HUES48 (cell line): Measurements from ENCODE around the gene CDS1.
"Not testable (repeated sequence)": the region's sequence is repeated elsewhere in the genome, so short reads cannot be mapped to it uniquely, and the experiment has no call there.

Experiments used
- H3K27ac ChIP-seq: one replicate; pipeline ENCODE4 v1.7.0; 2013; ENCODE audit warnings: low read depth, low read length, inconsistent platforms
- H3K27me3 ChIP-seq: 2 replicates; pipeline ENCODE4 v1.6.1; 2013; ENCODE audit warnings: mild to moderate bottlenecking, low read length; ENCODE audit not compliant: control insufficient read depth, insufficient read depth
- H3K36me3 ChIP-seq: 2 replicates; pipeline ENCODE4 v1.6.1; 2013; ENCODE audit warnings: low read length; ENCODE audit not compliant: control insufficient read depth, insufficient read depth
- H3K4me1 ChIP-seq: 2 replicates; pipeline ENCODE4 v1.6.1; 2013; ENCODE audit warnings: mild to moderate bottlenecking, low read length; ENCODE audit not compliant: control insufficient read depth, insufficient read depth
- H3K4me3 ChIP-seq: 2 replicates; pipeline ENCODE4 v1.5.1; 2013; ENCODE audit warnings: mild to moderate bottlenecking, low read depth, low read length
- H3K9ac ChIP-seq: 2 replicates; pipeline ENCODE4 v1.6.1; 2013; ENCODE audit warnings: mild to moderate bottlenecking, low read depth, low read length, moderate library complexity
- H3K9me3 ChIP-seq: 2 replicates; pipeline ENCODE4 v1.6.1; 2013; ENCODE audit warnings: low read length; ENCODE audit not compliant: control insufficient read depth, insufficient read depth

The CDS1 gene

GRCh38 chr4:84673475-84674240 lies 90.7 kb downstream of the CDS1 start:
- Histone ChIP-seq H3K9ac (no peak overlapping the region), H3K27me3 (no peaks in the 10 kb centered on the region), H3K36me3 (peaks cover 83% of the 10 kb centered on the region), H3K9me3 (no peaks in the 10 kb centered on the region), H3K27ac (no peak overlapping the region), H3K4me1 (no peaks in the 10 kb centered on the region), H3K4me3 (no peak overlapping the region)

GRCh38 chr4:84677093-84677492 lies 94.2 kb downstream of the CDS1 start:
- Histone ChIP-seq H3K9ac (no peak overlapping the region), H3K4me3 (no peak overlapping the region), H3K27ac (no peak overlapping the region), H3K9me3 (no peaks in the 10 kb centered on the region), H3K4me1 (no peaks in the 10 kb centered on the region), H3K36me3 (peaks cover 86% of the 10 kb centered on the region), H3K27me3 (no peaks in the 10 kb centered on the region)

- Histone ChIP-seq H3K4me3 (no peak overlapping the region), H3K27me3 (no peaks in the 10 kb centered on the region), H3K9ac (no peak overlapping the region), H3K9me3 (no peaks in the 10 kb centered on the region), H3K27ac (no peak overlapping the region), H3K4me1 (no peaks in the 10 kb centered on the region), H3K36me3 (peaks cover 86% of the 10 kb centered on the region)
These were observed 95.1 kb downstream of the CDS1 start for GRCh38 chr4:84677995-84678394.

GRCh38 chr4:84678976-84679744 lies 96.2 kb downstream of the CDS1 start:
- H3K9ac ChIP-seq = no peak overlapping the region
- no peaks in the 10 kb centered on the region for H3K9me3 ChIP-seq
- H3K36me3 ChIP-seq = peaks cover 87% of the 10 kb centered on the region
- no peaks in the 10 kb centered on the region for H3K27me3 ChIP-seq
- H3K27ac ChIP-seq = no peak overlapping the region
- no peak overlapping the region for H3K4me3 ChIP-seq
- no peaks in the 10 kb centered on the region for H3K4me1 ChIP-seq

GRCh38 chr4:84680956-84681355 lies 98.0 kb downstream of the CDS1 start:
- Histone ChIP-seq H3K9ac (no peak overlapping the region), H3K27ac (no peak overlapping the region), H3K9me3 (no peaks in the 10 kb centered on the region), H3K27me3 (no peaks in the 10 kb centered on the region), H3K4me3 (no peak overlapping the region), H3K4me1 (no peaks in the 10 kb centered on the region), H3K36me3 (peaks cover 92% of the 10 kb centered on the region)

- Histone ChIP-seq H3K9me3 (no peaks in the 10 kb centered on the region), H3K4me3 (no peak overlapping the region), H3K36me3 (peaks cover 90% of the 10 kb centered on the region), H3K4me1 (no peaks in the 10 kb centered on the region), H3K9ac (no peak overlapping the region), H3K27me3 (no peaks in the 10 kb centered on the region), H3K27ac (peak overlapping the region; percentile 21)
These were observed 98.8 kb downstream of the CDS1 start for GRCh38 chr4:84681486-84682274.

- not testable (repeated sequence) for H3K27ac ChIP-seq, H3K4me3 ChIP-seq, H3K27me3 ChIP-seq, H3K4me1 ChIP-seq, H3K9ac ChIP-seq, H3K9me3 ChIP-seq
- H3K36me3 ChIP-seq = peaks cover 84% of the 10 kb centered on the region
These were observed 99.7 kb downstream of the CDS1 start for GRCh38 chr4:84682661-84683060.

- H3K9ac ChIP-seq = no peak overlapping the region
- H3K27ac ChIP-seq = no peak overlapping the region
- no peaks in the 10 kb centered on the region for H3K4me1 ChIP-seq
- no peaks in the 10 kb centered on the region for H3K27me3 ChIP-seq
- H3K36me3 ChIP-seq = peaks cover 84% of the 10 kb centered on the region
- H3K9me3 ChIP-seq = no peaks in the 10 kb centered on the region
- no peak overlapping the region for H3K4me3 ChIP-seq
These were observed 100.3 kb downstream of the CDS1 start for GRCh38 chr4:84683064-84683850.

GRCh38 chr4:84684361-84684760 lies 101.4 kb downstream of the CDS1 start:
- H3K4me3 ChIP-seq = no peak overlapping the region
- H3K27me3 ChIP-seq = no peaks in the 10 kb centered on the region
- no peak overlapping the region for H3K27ac ChIP-seq
- H3K4me1 ChIP-seq = no peaks in the 10 kb centered on the region
- peaks cover 84% of the 10 kb centered on the region for H3K36me3 ChIP-seq
- no peaks in the 10 kb centered on the region for H3K9me3 ChIP-seq
- no peak overlapping the region for H3K9ac ChIP-seq

GRCh38 chr4:84685105-84685504 lies 102.2 kb downstream of the CDS1 start:
- H3K27ac ChIP-seq = no peak overlapping the region
- no peaks in the 10 kb centered on the region for H3K9me3 ChIP-seq
- H3K9ac ChIP-seq = no peak overlapping the region
- H3K4me3 ChIP-seq = no peak overlapping the region
- H3K36me3 ChIP-seq = peaks cover 87% of the 10 kb centered on the region
- no peaks in the 10 kb centered on the region for H3K27me3 ChIP-seq
- H3K4me1 ChIP-seq = no peaks in the 10 kb centered on the region
